HCT116 (cell line): ENCODE results near the gene TNFRSF6B. TPM values are rescaled to one million over a fixed set of nuclear protein-coding genes. Genes with fewer than 3 reads are reported as not detected.

Experiments
- ATAC-seq: fragments of 200-7000 bp; cut with Tn5 transposase; 2 replicates; pipeline ENCODE4 v1.9.1; 2020; ENCODE audit warnings: mild to moderate bottlenecking, moderate library complexity
- BruUV-seq: library from RNA; stranded (reverse); fragments of 400-500 nt; replicated peaks from 2 replicates; lab custom pipeline; 2021; lab: Mats Ljungman, UMichigan
- CTCF ChIA-PET: fragments of 300-600 bp; sonication (Branson Sonifier 250); formaldehyde crosslinking; loops from one replicate; lab custom pipeline; 2021; ENCODE audit warnings: antibody characterized with exemption; lab: Charles Lee
- POLR2A ChIA-PET: fragments of 300-600, 350-600 bp; sonication (Branson Sonifier 250); formaldehyde crosslinking; loops from one replicate; lab custom pipeline; 2021; ENCODE audit warnings: antibody characterized with exemption; lab: Charles Lee
- RAD21 ChIA-PET, 2 experiments: fragments of 300-600 bp; sonication (Branson Sonifier 250); formaldehyde crosslinking; loops; one replicate each; lab custom pipeline; 2023; ENCODE audit warnings: low total read pairs in 2 of 2; ENCODE audit not compliant: uncharacterized antibody in 2 of 2, unreplicated experiment in 2 of 2, low non-redundant PET in 1 of 2; lab: Charles Lee
- DNase-seq: peaks from one replicate; pipeline ENCODE4 v3.0.0-alpha.2; 2010; ENCODE audit warnings: low read depth, low spot score
- H2AFZ ChIP-seq: fragments of 200-600 bp; shearing (Covaris generic), sonication (generic); 2 replicates; pipeline ENCODE4 v1.6.1; 2017; ENCODE audit warnings: low read depth, mixed run types, mixed read lengths, antibody characterized with exemption, low read length; ENCODE audit not compliant: poor library complexity, severe bottlenecking
- H3K27ac ChIP-seq: 2 replicates; pipeline ENCODE4 v1.5.1; 2012; ENCODE audit warnings: low read depth, low read length
- H3K27me3 ChIP-seq: fragments of 200-600 bp; sonication (generic); 2 replicates; pipeline ENCODE4 v1.6.1; 2016; ENCODE audit warnings: mixed run types, low read length, mixed read lengths; ENCODE audit not compliant: insufficient read depth
- H3K36me3 ChIP-seq, 2 experiments: fragments of 200-500 bp in 1 of 2; fragments of 200-600 bp in 1 of 2; sonication (Bioruptor generic) in 1 of 2; sonication (generic) in 1 of 2; 2 replicates each; pipeline versions ENCODE4 v1.5.1 to v1.6.1; 2014 to 2016; ENCODE audit warnings: low read length in 2 of 2, inconsistent platforms in 1 of 2, mixed read lengths in 1 of 2, mixed run types in 1 of 2; ENCODE audit not compliant: insufficient read depth in 2 of 2, control insufficient read depth in 1 of 2
- H3K4me1 ChIP-seq, 2 experiments: fragments of 200-600 bp in 1 of 2; sonication (generic) in 1 of 2; 2 replicates each; pipeline versions ENCODE4 v1.5.1 to v1.6.1; 2012 to 2017; ENCODE audit warnings: low read length in 2 of 2, inconsistent platforms in 1 of 2, mild to moderate bottlenecking in 1 of 2, mixed read lengths in 1 of 2, mixed run types in 1 of 2, moderate library complexity in 1 of 2; ENCODE audit not compliant: insufficient read depth in 2 of 2, control insufficient read depth in 1 of 2
- H3K4me2 ChIP-seq: fragments of 200-600 bp; sonication (generic); 2 replicates; pipeline ENCODE4 v1.6.1; 2017; ENCODE audit warnings: mixed run types, low read length, mixed read lengths
- H3K4me3 ChIP-seq, 2 experiments: fragments of 200-600 bp in 1 of 2; sonication (generic) in 1 of 2; replicated peaks in 1 of 2; 2 replicates each; pipeline ENCODE4 v1.5.1; 2011 to 2016; ENCODE audit warnings: low read length in 2 of 2, control low read depth in 1 of 2, low read depth in 1 of 2, mild to moderate bottlenecking in 1 of 2, mixed read lengths in 1 of 2, mixed run types in 1 of 2
- H3K79me2 ChIP-seq: fragments of 200-600 bp; sonication (generic); 2 replicates; pipeline ENCODE4 v1.6.1; 2017; ENCODE audit warnings: mild to moderate bottlenecking, mixed run types, low read length, moderate library complexity, mixed read lengths; ENCODE audit not compliant: insufficient read depth
- H3K9ac ChIP-seq: fragments of 200-600 bp; sonication (generic); 2 replicates; pipeline ENCODE4 v1.6.1; 2016; ENCODE audit warnings: low read length, mixed read lengths
- H3K9me2 ChIP-seq: fragments of 200-600 bp; sonication (generic), shearing (Covaris generic); 2 replicates; pipeline ENCODE4 v1.6.1; 2017; ENCODE audit warnings: mixed run types, mild to moderate bottlenecking, moderate library complexity; ENCODE audit not compliant: insufficient read depth
- H3K9me3 ChIP-seq, 2 experiments: fragments of 200-500 bp in 1 of 2; fragments of 200-600 bp in 1 of 2; sonication (Bioruptor generic) in 1 of 2; sonication (generic) in 1 of 2; 2 replicates each; pipeline ENCODE4 v1.6.1; 2014 to 2017; ENCODE audit warnings: low read length in 2 of 2, mixed read lengths in 2 of 2, inconsistent platforms in 1 of 2, low read depth in 1 of 2, mild to moderate bottlenecking in 1 of 2, mixed run types in 1 of 2, moderate library complexity in 1 of 2; ENCODE audit not compliant: control insufficient read depth in 1 of 2, insufficient read depth in 1 of 2
- H4K20me1 ChIP-seq: fragments of 200-600 bp; sonication (generic), shearing (Covaris generic); 2 replicates; pipeline ENCODE4 v1.6.1; 2017; ENCODE audit warnings: mixed run types, mild to moderate bottlenecking, moderate library complexity; ENCODE audit not compliant: insufficient read depth
- CBX3 ChIP-seq: IDR thresholded peaks from 2 replicates; pipeline ENCODE4 v1.6.1; 2012; ENCODE audit warnings: low read depth
- CEBPB ChIP-seq: IDR thresholded peaks from 2 replicates; pipeline ENCODE4 v1.6.1; 2012; ENCODE audit warnings: low read depth
- CTCF ChIP-seq, 3 experiments: fragments of 200-600 bp in 1 of 3; sonication (generic) in 1 of 3; IDR thresholded peaks in 2 of 3; conservative IDR thresholded peaks in 1 of 3; 2 replicates each; pipeline ENCODE4 v1.5.1; 2012 to 2017; ENCODE audit warnings: low read depth in 2 of 3, low read length in 2 of 3, antibody characterized with exemption in 1 of 3, borderline replicate concordance in 1 of 3, control low read depth in 1 of 3, mild to moderate bottlenecking in 1 of 3, mixed read lengths in 1 of 3, mixed run types in 1 of 3, moderate library complexity in 1 of 3; ENCODE audit not compliant: insufficient read depth in 1 of 3
- EGR1 ChIP-seq: IDR thresholded peaks from 2 replicates; pipeline ENCODE4 v1.6.1; 2012; ENCODE audit warnings: low read depth
- ELF1 ChIP-seq: IDR thresholded peaks from 2 replicates; pipeline ENCODE4 v1.6.1; 2012; ENCODE audit warnings: low read depth, borderline replicate concordance
- EZH2 ChIP-seq: fragments of 200-600 bp; sonication (generic); IDR thresholded peaks from 2 replicates; pipeline ENCODE4 v1.6.1; 2017; ENCODE audit warnings: antibody characterized with exemption, mixed run types
- EZH2phosphoT487 ChIP-seq: fragments of 200-600 bp; IDR thresholded peaks from 2 replicates; pipeline ENCODE4 v1.6.1; 2018; ENCODE audit warnings: antibody characterized with exemption, borderline replicate concordance
- JUND ChIP-seq: IDR thresholded peaks from 2 replicates; pipeline ENCODE4 v1.6.1; 2012
- POLR2A ChIP-seq: IDR thresholded peaks from 2 replicates; pipeline ENCODE4 v1.7.0; 2011; ENCODE audit warnings: borderline replicate concordance; ENCODE audit not compliant: insufficient read depth, insufficient read length; ENCODE audit errors: extremely low read depth
- POLR2AphosphoS5 ChIP-seq: IDR thresholded peaks from 2 replicates; pipeline ENCODE4 v1.6.1; 2011; ENCODE audit warnings: mild to moderate bottlenecking, low read depth, low read length, moderate library complexity
- SP1 ChIP-seq: IDR thresholded peaks from 2 replicates; pipeline ENCODE4 v1.6.1; 2012; ENCODE audit warnings: low read depth
- SRF ChIP-seq: IDR thresholded peaks from 2 replicates; pipeline ENCODE4 v1.6.1; 2012; ENCODE audit warnings: low read depth
- TCF7L2 ChIP-seq: IDR thresholded peaks from 2 replicates; pipeline ENCODE4 v1.7.0; 2011; ENCODE audit warnings: borderline replicate concordance, inconsistent platforms; ENCODE audit not compliant: insufficient read depth, insufficient read length; ENCODE audit errors: extremely low read depth
- YY1 ChIP-seq: IDR thresholded peaks from 2 replicates; pipeline ENCODE4 v1.6.1; 2011; ENCODE audit warnings: low read length, low read depth, moderate library complexity, mild to moderate bottlenecking; ENCODE audit not compliant: insufficient replicate concordance; ENCODE audit errors: extremely low read depth
- ZBTB33 ChIP-seq: IDR thresholded peaks from 2 replicates; pipeline ENCODE4 v1.6.1; 2011; ENCODE audit warnings: mild to moderate bottlenecking, low read length, moderate library complexity; ENCODE audit not compliant: insufficient replicate concordance; ENCODE audit errors: extremely low read depth
- ZFX ChIP-seq: fragments of 450-650 bp; IDR thresholded peaks from 2 replicates; pipeline ENCODE4 v1.6.1; 2017
- intact Hi-C: fragments of 100-400 bp; cut with micrococcal nuclease; formaldehyde crosslinking; loops from 2 replicates; pipeline ENCODE4 v1.10.0; 2022
- total RNA-seq: library from RNA; stranded (reverse); gene quantifications from one replicate; pipeline ENCODE4 v1.2.1, GENCODE V29; 2021; ENCODE audit not compliant: unreplicated experiment
- TF ChIP-seq, protein P1 (sequence below): IDR thresholded peaks from 2 replicates; pipeline ENCODE4 v1.6.1; 2012
- TF ChIP-seq, protein P2 (sequence below): IDR thresholded peaks from 2 replicates; pipeline ENCODE4 v1.6.1; 2012; ENCODE audit warnings: low read depth

Gene TNFRSF6B
- total RNA-seq, 1 experiment from 2014 or later = 147 TPM

- no peak for DNase-seq
- Histone ChIP-seq H3K79me2 (peaks cover 30% of the 10 kb centered on the region), H3K27me3 (no peaks in the 10 kb centered on the region), H3K9ac (peak overlapping the region; percentile 67), H4K20me1 (no peaks in the 10 kb centered on the region), H3K4me2 (peak overlapping the region; percentile 80), H2AFZ (no peak overlapping the region), H3K9me2 (no peaks in the 10 kb centered on the region), H3K27ac (peak overlapping the region; percentile 100), H3K9me3 (no peaks in the 10 kb centered on the region), H3K36me3 (peaks cover 0 to 10% of the 10 kb centered on the region in 2 experiments; a peak in 1 of 4 replicates), H3K4me3 (no peak overlapping the region), H3K4me1 (peaks cover 55 to 90% of the 10 kb centered on the region in 2 experiments)
- CTCF ChIA-PET = no interaction called here
- no peak for ATAC-seq
- RAD21 ChIA-PET = interaction anchor here in 1 of 2 experiments (1.1 kb wide), 1 partner anchor 28 kb away, joined by 4 read pairs; no protein-coding TSS in a partner anchor
- no TSS peak for BruUV-seq
- POLR2A ChIA-PET = interaction anchor here (0.8 to 1.0 kb wide), 3 partner anchors 29 to 45 kb away, joined by 3 to 5 read pairs (median 4); partner anchors contain the start of gene RTEL1
- intact Hi-C loops = no loop called here
- no peak for TF ChIP-seq CEBPB
- TF ChIP-seq POLR2AphosphoS5 = no peak
- TF ChIP-seq, protein P1, sequence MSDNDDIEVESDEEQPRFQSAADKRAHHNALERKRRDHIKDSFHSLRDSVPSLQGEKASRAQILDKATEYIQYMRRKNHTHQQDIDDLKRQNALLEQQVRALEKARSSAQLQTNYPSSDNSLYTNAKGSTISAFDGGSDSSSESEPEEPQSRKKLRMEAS = no peak
- no peak for TF ChIP-seq CBX3
- TF ChIP-seq EGR1 = no peak
- TF ChIP-seq TCF7L2 = no peak
- no peak for TF ChIP-seq JUND
- TF ChIP-seq ELF1 = no peak
- no peak for TF ChIP-seq EZH2
- TF ChIP-seq ZFX = no peak
- TF ChIP-seq EZH2phosphoT487 = no peak
- TF ChIP-seq SP1 = no peak
- TF ChIP-seq ZBTB33 = no peak
- TF ChIP-seq POLR2A = no peak
- TF ChIP-seq CTCF (IDR thresholded peaks at IDR 0.05 in 2 of 3, conservative IDR thresholded peaks at IDR 0.05 in 1 of 3; ENCODE audit: borderline replicate concordance in 1 of 3, insufficient read depth in 1 of 3, low read depth in 2 of 3, low read length in 2 of 3) = no peak
- TF ChIP-seq, protein P2, sequence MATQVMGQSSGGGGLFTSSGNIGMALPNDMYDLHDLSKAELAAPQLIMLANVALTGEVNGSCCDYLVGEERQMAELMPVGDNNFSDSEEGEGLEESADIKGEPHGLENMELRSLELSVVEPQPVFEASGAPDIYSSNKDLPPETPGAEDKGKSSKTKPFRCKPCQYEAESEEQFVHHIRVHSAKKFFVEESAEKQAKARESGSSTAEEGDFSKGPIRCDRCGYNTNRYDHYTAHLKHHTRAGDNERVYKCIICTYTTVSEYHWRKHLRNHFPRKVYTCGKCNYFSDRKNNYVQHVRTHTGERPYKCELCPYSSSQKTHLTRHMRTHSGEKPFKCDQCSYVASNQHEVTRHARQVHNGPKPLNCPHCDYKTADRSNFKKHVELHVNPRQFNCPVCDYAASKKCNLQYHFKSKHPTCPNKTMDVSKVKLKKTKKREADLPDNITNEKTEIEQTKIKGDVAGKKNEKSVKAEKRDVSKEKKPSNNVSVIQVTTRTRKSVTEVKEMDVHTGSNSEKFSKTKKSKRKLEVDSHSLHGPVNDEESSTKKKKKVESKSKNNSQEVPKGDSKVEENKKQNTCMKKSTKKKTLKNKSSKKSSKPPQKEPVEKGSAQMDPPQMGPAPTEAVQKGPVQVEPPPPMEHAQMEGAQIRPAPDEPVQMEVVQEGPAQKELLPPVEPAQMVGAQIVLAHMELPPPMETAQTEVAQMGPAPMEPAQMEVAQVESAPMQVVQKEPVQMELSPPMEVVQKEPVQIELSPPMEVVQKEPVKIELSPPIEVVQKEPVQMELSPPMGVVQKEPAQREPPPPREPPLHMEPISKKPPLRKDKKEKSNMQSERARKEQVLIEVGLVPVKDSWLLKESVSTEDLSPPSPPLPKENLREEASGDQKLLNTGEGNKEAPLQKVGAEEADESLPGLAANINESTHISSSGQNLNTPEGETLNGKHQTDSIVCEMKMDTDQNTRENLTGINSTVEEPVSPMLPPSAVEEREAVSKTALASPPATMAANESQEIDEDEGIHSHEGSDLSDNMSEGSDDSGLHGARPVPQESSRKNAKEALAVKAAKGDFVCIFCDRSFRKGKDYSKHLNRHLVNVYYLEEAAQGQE = no peak
- TF ChIP-seq SRF = no peak
- no peak for TF ChIP-seq YY1
Measured at GRCh38 chr20:63687419-63688178, 8.9 kb upstream of the TNFRSF6B start.
